Measurements from ENCODE around the gene LYPD6B.

The LYPD6B gene

GRCh38 chr2:149012545-149012944 lies 26.0 kb upstream of the LYPD6B start:
- DNase-seq, result no peak

GRCh38 chr2:149015501-149015900 lies 23.0 kb upstream of the LYPD6B start:
- DNase-seq, result no peak

- DNase-seq, result no peak
These were observed 22.5 kb upstream of the LYPD6B start for GRCh38 chr2:149015926-149016563.

GRCh38 chr2:149017116-149017985 lies 21.1 kb upstream of the LYPD6B start:
- DNase-seq, result peak; percentile 82

GRCh38 chr2:149018981-149019380 lies 19.5 kb upstream of the LYPD6B start:
- DNase-seq, result no peak

- no peak for DNase-seq
These were observed 18.7 kb upstream of the LYPD6B start for GRCh38 chr2:149019768-149020167.

- DNase-seq, result no peak
These were observed 18.1 kb upstream of the LYPD6B start for GRCh38 chr2:149020432-149020851.

GRCh38 chr2:149021271-149021719 lies 17.2 kb upstream of the LYPD6B start:
- DNase-seq, result no peak

GRCh38 chr2:149021761-149022160 lies 16.7 kb upstream of the LYPD6B start:
- DNase-seq, result no peak

GRCh38 chr2:149023091-149023490 lies 15.4 kb upstream of the LYPD6B start:
- no peak for DNase-seq

- DNase-seq, result no peak
These were observed 10.8 kb upstream of the LYPD6B start for GRCh38 chr2:149027590-149028250.

- peak; percentile 84 for DNase-seq
These were observed 10.1 kb upstream of the LYPD6B start for GRCh38 chr2:149028377-149028776.

GRCh38 chr2:149028891-149029290 lies 9.6 kb upstream of the LYPD6B start:
- DNase-seq, result no peak

- no peak for DNase-seq
These were observed 9.1 kb upstream of the LYPD6B start for GRCh38 chr2:149029307-149029965.

- no peak for DNase-seq
These were observed 7.1 kb upstream of the LYPD6B start for GRCh38 chr2:149031396-149031795.

- DNase-seq, result peak; percentile 17
These were observed 4.8 kb upstream of the LYPD6B start for GRCh38 chr2:149033716-149034115.

GRCh38 chr2:149034406-149034805 lies 4.1 kb upstream of the LYPD6B start:
- DNase-seq, result no peak

- DNase-seq, result no peak
These were observed 1.8 kb upstream of the LYPD6B start for GRCh38 chr2:149036507-149037293.

GRCh38 chr2:149037851-149038250 lies 648 bp upstream of the LYPD6B start:
- DNase-seq, result peak; percentile 50

- no peak for DNase-seq
These were observed 770 bp downstream of the LYPD6B start for GRCh38 chr2:149039213-149039724.

GRCh38 chr2:149040451-149040850 lies 2.0 kb downstream of the LYPD6B start:
- DNase-seq, result peak; percentile 61

GRCh38 chr2:149041482-149041881 lies 3.0 kb downstream of the LYPD6B start:
- DNase-seq, result no peak
